Muscle layer of duodenum (tissue), 2 donors: Measurements from ENCODE around the gene ZNF107.

ENCODE experiments used
- H3K27ac ChIP-seq: one replicate; pipeline ENCODE4 v1.7.0; 2013; ENCODE audit warnings: mild to moderate bottlenecking, low read length
- H3K27me3 ChIP-seq: one replicate; pipeline ENCODE4 v1.7.0; 2013; ENCODE audit warnings: low read depth, mild to moderate bottlenecking, control low read depth, low read length
- H3K36me3 ChIP-seq, 2 donors: one replicate each; pipeline ENCODE4 v1.7.0; 2013; ENCODE audit warnings: low read length in 2 of 2, control low read depth in 1 of 2, mild to moderate bottlenecking in 1 of 2; ENCODE audit not compliant: insufficient read depth in 2 of 2, control insufficient read depth in 1 of 2
- H3K4me1 ChIP-seq, 2 donors: one replicate each; pipeline ENCODE4 v1.7.0; 2013; ENCODE audit warnings: low read length in 2 of 2, mild to moderate bottlenecking in 2 of 2, control low read depth in 1 of 2, moderate library complexity in 1 of 2; ENCODE audit not compliant: insufficient read depth in 2 of 2, control insufficient read depth in 1 of 2
- H3K4me3 ChIP-seq, 2 donors: one replicate each; pipeline ENCODE4 v1.7.0; 2013; ENCODE audit warnings: low read length in 2 of 2, low read depth in 1 of 2, mild to moderate bottlenecking in 1 of 2
- H3K9me3 ChIP-seq, 2 donors: one replicate each; pipeline ENCODE4 v1.7.0; 2013; ENCODE audit warnings: low read length in 2 of 2, control low read depth in 1 of 2, mild to moderate bottlenecking in 1 of 2; ENCODE audit not compliant: control insufficient read depth in 1 of 2
- donor health status: healthy.

The ZNF107 gene

GRCh38 chr7:64633401-64633800 is 32.5 kb upstream of the ZNF107 start:
- H3K9me3 ChIP-seq, result no peaks in the 10 kb centered on the region
- no peak overlapping the region for H3K27ac ChIP-seq
- H3K36me3 ChIP-seq, result no peaks in the 10 kb centered on the region
- H3K4me1 ChIP-seq, result no peaks in the 10 kb centered on the region
- H3K4me3 ChIP-seq, result no peak overlapping the region
- no peaks in the 10 kb centered on the region for H3K27me3 ChIP-seq

GRCh38 chr7:64634406-64635062 is 31.4 kb upstream of the ZNF107 start:
- Histone ChIP-seq H3K36me3 (no peaks in the 10 kb centered on the region), H3K27ac (no peak overlapping the region), H3K4me3 (no peak overlapping the region), H3K27me3 (no peaks in the 10 kb centered on the region), H3K9me3 (no peaks in the 10 kb centered on the region), H3K4me1 (no peaks in the 10 kb centered on the region)

GRCh38 chr7:64636386-64636785 is 29.5 kb upstream of the ZNF107 start:
- H3K4me3 ChIP-seq, result no peak overlapping the region
- H3K4me1 ChIP-seq, result no peaks in the 10 kb centered on the region
- H3K27ac ChIP-seq, result no peak overlapping the region
- H3K36me3 ChIP-seq, result no peaks in the 10 kb centered on the region
- no peaks in the 10 kb centered on the region for H3K9me3 ChIP-seq
- no peaks in the 10 kb centered on the region for H3K27me3 ChIP-seq

GRCh38 chr7:64637521-64638445 is 28.1 kb upstream of the ZNF107 start:
- no peaks in the 10 kb centered on the region for H3K4me1 ChIP-seq
- H3K4me3 ChIP-seq, result no peak overlapping the region
- H3K27me3 ChIP-seq, result no peaks in the 10 kb centered on the region
- H3K9me3 ChIP-seq, result no peaks in the 10 kb centered on the region
- H3K36me3 ChIP-seq, result no peaks in the 10 kb centered on the region
- H3K27ac ChIP-seq, result no peak overlapping the region

- Histone ChIP-seq H3K4me3 (no peak overlapping the region), H3K27me3 (no peaks in the 10 kb centered on the region), H3K36me3 (no peaks in the 10 kb centered on the region), H3K4me1 (no peaks in the 10 kb centered on the region), H3K9me3 (no peaks in the 10 kb centered on the region), H3K27ac (no peak overlapping the region)
These were observed 27.1 kb upstream of the ZNF107 start for GRCh38 chr7:64638822-64639221.

GRCh38 chr7:64639267-64640001 is 26.5 kb upstream of the ZNF107 start:
- Histone ChIP-seq H3K9me3 (no peaks in the 10 kb centered on the region), H3K27me3 (no peaks in the 10 kb centered on the region), H3K27ac (no peak overlapping the region), H3K4me1 (no peaks in the 10 kb centered on the region), H3K36me3 (no peaks in the 10 kb centered on the region), H3K4me3 (no peak overlapping the region)

- no peak overlapping the region for H3K27ac ChIP-seq
- no peaks in the 10 kb centered on the region for H3K4me1 ChIP-seq
- no peaks in the 10 kb centered on the region for H3K9me3 ChIP-seq
- no peak overlapping the region for H3K4me3 ChIP-seq
- H3K27me3 ChIP-seq, result no peaks in the 10 kb centered on the region
- H3K36me3 ChIP-seq, result no peaks in the 10 kb centered on the region
These were observed 25.4 kb upstream of the ZNF107 start for GRCh38 chr7:64640504-64640903.

GRCh38 chr7:64642046-64642445 is 23.9 kb upstream of the ZNF107 start:
- Histone ChIP-seq H3K4me3 (no peak overlapping the region), H3K36me3 (no peaks in the 10 kb centered on the region), H3K4me1 (no peaks in the 10 kb centered on the region), H3K9me3 (no peaks in the 10 kb centered on the region), H3K27ac (no peak overlapping the region), H3K27me3 (no peaks in the 10 kb centered on the region)

GRCh38 chr7:64642875-64643274 is 23.1 kb upstream of the ZNF107 start:
- no peaks in the 10 kb centered on the region for H3K36me3 ChIP-seq
- no peak overlapping the region for H3K27ac ChIP-seq
- H3K9me3 ChIP-seq, result no peaks in the 10 kb centered on the region
- no peaks in the 10 kb centered on the region for H3K27me3 ChIP-seq
- no peak overlapping the region for H3K4me3 ChIP-seq
- no peaks in the 10 kb centered on the region for H3K4me1 ChIP-seq

- H3K9me3 ChIP-seq, result no peaks in the 10 kb centered on the region
- H3K27ac ChIP-seq, result no peak overlapping the region
- H3K4me3 ChIP-seq, result no peak overlapping the region
- no peaks in the 10 kb centered on the region for H3K27me3 ChIP-seq
- no peaks in the 10 kb centered on the region for H3K4me1 ChIP-seq
- H3K36me3 ChIP-seq, result no peaks in the 10 kb centered on the region
These were observed 22.4 kb upstream of the ZNF107 start for GRCh38 chr7:64643566-64643965.

GRCh38 chr7:64651203-64651602 is 14.7 kb upstream of the ZNF107 start:
- Histone ChIP-seq H3K4me1 (no peaks in the 10 kb centered on the region), H3K27me3 (no peaks in the 10 kb centered on the region), H3K9me3 (no peaks in the 10 kb centered on the region), H3K4me3 (no peak overlapping the region), H3K36me3 (no peaks in the 10 kb centered on the region), H3K27ac (no peak overlapping the region)
